GM19238 (cell line): ENCODE measurements around the gene ZNF423.
"Not testable (repeated sequence)": the region's sequence is repeated elsewhere in the genome, so short reads cannot be mapped to it uniquely, and the experiment has no call there.

Source experiments
- DNase-seq: peaks from one replicate; pipeline ENCODE4 v3.0.0; 2011; ENCODE audit warnings: low spot score; ENCODE audit not compliant: insufficient read length

The ZNF423 gene

DNA sequence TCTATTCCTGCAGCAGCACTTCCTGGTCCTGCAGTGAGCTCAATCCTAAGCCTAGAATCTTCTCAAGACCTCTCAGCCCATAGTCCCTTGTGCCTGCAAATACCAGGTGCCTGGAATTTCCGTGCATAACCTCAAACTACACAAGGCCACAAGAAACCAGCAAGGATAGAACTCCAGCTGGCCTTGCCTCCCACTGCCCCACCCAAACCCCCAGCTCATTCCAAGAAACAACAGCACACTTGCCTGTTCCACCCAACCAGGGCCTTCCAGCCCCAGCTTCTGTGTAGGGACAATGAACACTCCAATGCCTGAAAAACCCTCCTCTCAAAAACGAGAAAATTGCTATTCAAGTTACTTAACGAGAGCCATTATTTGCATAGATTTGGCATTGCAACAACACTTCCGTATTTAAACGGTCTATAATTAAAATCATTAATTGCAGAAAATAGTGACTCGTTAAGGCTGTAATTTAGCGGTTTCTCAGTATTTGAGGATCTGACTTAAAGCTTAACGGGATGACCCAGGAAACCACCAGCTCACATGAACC, 335.3 kb downstream of the ZNF423 start:
- no peak for DNase-seq

DNA sequence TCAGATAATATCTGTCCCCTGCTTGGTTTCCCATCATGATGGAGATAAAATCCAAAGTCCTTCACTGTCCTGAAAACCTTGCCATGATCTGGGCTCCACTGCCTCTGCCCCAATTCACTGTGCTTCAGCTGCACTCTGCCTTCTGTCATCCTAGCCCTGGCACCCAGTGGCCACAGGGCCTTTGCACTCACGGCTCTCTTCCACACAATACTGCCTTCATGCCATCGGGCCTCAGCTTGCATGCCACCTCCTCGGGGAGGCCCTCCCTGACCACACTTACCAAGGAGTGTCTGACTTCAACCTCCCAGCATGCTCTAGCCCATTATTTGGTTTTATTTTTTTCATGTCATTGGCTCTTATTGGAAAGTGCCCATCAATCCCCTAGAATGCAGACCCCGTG, 336.2 kb downstream of the ZNF423 start:
- no peak for DNase-seq

DNA sequence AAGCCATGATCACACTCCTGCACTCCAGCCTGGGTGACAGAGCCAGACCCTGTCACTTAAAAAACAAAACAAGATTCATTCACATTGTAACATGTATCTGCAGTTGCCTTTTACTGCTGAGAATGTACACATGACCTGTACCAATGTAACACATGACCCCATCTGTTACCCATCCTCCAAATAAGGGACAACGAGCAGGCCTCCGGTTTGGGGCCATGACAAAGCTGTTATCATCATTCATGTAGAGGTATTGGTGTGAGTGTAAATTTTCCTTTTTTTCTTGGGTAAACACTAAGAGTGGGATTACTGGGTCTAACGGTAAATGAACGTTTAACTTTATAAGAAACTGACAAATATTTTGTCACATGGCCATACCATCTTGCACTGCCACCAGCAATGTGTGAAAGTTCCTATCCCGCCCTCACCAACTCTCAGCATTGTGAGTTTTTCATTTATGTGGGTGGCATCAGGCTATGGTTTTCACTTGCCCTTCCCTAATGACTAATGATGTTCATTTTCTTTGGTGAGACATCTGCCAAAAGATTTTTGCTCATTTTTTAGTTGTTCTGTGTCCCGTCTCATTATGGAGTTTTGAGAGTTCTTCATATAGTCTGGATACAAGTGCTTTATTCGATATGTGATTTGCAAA, 336.8 kb downstream of the ZNF423 start:
- no peak for DNase-seq

DNA sequence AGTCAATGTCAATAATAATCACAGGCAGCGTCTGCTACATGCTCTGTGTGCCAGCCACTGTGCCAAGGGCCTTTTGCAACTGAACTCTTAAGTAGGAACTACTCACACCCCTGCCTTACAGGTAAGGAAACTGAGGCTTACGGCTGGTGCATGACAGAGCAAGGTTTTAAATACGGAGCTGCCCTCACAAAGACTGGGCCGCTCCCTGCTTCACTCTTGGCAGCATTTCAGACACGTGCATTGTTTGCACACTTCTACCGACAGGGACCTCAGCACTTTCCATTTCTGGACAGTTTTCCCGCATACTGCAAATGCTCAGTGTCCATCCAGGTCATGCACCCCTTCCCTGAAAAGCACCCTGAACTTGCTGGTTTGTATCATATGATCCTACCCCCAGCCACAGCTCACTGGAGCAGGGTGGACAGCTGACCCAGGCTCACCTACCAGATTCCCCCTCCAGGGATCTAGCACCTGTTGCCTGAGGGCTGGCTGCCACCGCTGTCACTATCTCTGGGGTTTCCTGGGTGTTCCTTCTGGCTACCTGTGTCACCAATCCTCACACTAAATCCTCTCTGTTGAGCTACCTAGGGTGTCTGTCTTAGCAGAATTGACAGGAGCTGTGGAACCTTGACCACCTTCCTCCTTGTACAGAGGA, 339.4 kb downstream of the ZNF423 start:
- DNase-seq = no peak

DNA sequence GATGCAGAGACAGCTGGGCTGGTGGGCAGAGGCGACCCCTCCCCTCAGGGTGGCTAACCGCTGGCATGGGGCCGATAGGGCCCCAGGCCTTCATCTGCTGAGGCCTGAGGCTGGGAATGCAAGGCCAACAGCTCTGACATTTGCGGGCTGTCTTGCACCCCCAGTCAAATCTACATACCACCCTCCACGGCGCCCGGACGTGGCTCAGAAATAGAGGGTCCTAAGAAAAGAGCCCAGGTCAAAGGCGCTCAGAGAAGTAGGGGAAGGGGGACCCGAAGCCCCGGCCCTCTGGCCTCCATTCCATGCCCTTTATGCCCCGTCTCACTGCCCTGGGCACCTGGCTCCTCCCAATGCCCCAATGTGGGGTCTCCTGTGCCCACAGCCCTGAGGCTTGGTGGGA, 340.1 kb downstream of the ZNF423 start:
- DNase-seq = no peak

DNA sequence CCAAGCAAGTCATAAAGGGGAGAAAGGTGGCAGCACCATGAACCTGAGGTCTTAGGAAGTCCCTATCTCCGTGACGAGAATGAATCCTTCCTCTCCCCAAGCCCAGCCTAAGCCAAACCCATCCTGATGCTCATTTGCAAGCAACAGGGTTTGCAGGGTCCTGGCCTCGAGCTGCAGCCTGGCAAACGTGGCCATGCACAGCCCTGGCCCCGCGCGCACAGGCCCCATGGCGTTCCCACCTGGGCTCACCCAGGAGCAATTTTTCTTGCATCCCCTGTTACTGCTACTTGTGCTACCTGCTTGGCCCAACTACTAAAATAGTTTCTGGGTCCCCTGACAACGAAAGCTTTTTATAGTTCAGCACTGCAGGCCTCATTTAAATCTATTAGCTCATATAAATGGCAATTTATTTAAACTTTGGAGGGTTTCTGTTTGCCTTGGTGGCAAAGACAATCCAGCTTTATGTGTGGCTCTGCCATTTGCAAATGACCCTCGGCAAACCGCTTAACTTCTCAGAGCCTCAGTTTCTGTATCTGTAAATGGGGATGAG, 340.8 kb downstream of the ZNF423 start:
- DNase-seq = no peak

DNA sequence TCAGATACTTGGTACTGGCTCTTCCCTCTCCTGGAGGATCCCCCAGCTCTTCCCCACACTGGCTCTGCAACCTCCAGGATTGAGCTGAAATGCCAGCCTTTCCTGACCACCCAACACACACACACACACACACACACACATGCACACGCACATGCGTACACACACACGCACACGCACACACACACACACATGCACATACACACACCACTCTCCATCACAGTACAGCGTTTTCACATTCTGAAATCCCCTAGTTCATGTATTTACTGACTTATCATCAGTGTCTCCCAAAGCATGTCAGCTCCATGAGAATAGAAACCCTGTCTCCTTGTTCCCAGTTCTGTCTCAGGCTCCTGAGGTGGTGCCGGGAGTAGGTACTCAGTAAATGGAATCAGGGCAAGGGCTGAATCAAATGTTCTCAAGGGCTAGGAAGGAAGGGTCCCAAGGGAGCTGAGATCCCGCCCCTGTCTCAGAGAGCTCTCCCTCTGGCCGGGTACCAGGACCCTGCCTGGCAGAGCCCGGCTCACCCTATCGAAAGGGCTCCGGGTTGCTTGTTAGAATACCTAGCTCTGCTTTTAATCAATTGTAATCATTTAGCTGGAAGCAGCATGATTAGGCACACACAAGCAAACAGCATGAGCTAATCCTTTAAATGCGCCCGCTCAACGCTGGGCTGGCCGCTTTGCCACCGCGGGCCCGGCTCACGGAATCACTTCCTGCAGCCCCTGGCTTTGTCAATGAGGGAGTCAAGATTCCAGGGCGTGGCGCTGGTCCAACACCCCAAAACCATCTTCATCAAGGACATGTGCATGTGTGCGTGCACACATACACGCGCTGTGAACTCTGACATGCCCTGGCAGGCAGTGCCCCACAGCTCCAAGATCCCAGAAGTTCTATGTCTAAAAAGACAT, 341.6 kb downstream of the ZNF423 start:
- DNase-seq = no peak

DNA sequence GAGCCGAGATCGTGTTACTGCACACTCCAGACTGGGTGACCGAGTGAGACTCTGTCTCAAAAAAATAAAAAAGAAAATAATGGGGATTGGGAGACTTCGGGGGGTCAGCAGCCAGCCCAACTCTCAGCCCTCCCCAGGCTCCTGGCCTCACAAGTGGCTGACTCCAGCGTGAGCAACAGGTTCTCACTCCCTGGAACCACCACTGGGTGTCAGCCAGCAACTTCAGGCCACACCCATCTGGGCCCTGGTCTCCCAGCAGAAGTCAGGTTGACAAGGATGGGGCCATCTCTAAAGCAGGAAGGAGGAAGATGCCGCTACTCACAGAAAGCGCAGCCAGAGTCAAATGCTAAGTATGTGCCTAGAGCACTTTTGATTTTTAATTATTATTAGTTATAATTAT, 342.9 kb downstream of the ZNF423 start:
- DNase-seq = no peak

DNA sequence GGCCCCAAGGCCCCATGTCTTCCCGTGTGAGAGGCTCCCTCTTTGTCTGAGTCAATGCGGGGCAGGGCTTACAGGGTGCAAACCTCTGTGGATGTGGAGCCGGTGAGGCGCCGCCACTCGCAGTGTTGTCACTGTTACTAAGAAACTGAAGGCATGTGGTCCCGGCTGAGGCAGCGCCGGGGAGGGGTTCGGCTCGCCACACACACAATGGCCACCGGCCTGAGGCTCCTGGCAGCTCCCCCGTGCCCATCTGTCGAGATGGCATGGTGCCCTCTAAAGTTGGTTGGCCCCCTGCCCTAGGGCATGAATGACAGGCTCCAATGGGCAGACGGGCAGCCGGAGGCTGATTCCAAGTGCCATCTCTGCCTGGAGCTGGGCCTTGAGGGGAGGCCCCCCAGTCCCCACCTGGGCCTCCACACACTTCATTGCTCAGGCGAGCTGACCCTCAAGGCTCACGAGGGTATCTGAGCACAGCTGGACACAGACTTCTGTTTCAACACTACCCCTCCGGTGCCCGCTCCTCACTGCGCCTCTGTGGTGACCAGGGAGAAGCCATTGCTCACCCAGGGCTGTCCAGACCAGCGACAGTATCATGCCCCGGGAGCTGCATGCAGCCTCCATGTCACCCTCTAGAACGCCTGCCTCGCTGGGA, 345.1 kb downstream of the ZNF423 start:
- no peak for DNase-seq

DNA sequence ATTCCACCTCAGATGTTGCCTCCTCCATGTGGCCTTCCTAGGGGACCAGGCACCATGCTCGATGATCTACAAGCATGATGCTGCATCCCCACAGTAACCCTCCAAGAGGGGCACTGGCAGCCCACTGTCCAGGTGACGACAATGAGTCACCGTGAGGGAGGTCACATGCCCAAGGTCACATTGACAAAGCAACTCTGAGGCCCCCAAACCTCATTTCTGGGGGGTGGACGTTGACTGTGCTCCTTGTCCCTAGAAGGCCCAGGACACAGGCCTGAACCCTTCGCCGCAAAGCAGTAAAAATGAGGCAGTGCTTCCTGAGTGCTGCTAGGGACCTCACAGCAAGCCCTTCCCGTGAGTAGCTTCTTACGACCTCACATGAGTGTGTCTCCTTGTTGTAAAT, 345.8 kb downstream of the ZNF423 start:
- no peak for DNase-seq

DNA sequence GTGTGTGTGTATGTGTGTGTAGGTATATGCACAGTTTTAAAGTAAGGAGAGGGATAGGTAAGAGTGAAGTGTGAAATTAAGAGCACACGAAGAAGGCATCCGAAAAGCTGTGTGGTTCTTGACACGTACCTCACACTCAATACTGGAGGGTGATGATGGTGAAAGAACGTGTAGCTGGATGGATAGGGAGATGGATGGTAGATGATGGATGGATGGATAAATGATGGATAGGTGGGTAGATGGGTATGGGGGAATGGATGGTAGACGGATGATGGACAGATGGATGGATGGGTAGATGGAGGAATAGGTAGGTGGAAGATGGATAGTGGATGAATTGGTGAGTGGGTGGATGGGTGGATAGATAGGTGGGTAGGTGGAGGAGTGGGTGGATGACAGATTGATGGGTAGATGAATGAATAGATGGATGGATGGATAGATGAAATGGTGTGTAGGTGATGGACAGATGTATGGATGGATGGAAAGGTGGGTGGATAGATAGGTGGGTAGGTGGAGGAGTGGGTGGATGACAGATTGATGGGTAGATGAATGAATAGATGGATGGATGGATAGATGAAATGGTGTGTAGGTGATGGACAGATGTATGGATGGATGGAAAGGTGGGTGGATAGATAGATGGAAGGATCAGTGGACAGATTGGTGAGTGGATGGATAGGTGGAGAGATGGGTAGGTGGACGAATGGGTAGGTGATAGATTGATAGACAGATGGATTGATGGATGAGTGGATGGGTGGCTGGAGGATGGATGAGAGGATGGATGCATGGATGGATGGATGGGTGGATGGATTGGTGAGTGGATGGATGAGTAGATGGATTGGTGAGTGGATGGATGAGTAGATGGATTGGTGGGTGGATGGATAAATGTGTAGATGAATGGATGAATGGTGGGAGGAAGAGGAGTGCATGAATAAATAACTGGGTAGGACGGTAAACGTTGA, 349.6 kb downstream of the ZNF423 start:
- not testable (repeated sequence) for DNase-seq

DNA sequence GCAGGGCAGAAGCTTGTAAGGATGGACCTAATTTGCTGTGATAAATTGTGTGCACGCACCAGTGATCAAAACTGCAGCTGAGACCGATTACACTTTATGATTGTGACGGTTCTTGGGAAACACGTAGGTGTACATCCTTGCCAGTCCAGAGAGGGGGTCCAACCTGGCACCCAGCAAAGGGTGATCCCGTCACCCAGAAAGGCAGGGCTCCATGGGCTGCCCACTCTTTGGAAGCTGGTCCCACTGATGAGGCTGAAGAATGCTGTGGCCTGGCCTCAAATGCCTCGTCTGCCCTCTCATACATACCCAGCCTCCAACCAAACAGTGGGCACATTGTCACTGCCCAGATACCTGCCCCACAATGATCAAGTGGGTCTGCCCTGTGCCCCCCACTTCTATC, 350.4 kb downstream of the ZNF423 start:
- DNase-seq = no peak

DNA sequence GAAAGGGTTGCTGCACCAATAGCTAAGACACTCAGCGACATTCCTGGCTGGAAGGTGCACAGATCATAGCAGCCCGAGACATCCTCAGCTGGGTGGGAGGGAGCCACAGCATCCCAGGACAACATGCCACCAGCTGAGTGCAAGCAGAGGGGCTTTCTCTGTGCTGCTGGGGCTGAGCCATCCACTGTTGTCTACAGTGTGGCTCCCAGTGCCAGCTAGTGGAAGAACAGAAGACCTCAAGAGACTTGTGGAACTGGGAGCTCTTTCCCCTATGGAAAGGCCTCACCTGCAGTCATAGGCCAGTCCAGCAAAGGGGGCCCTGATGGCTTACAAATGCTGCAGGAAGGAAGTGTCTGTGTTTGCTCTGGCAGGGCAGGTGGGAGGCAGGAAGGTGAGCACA, 351.3 kb downstream of the ZNF423 start:
- no peak for DNase-seq

DNA sequence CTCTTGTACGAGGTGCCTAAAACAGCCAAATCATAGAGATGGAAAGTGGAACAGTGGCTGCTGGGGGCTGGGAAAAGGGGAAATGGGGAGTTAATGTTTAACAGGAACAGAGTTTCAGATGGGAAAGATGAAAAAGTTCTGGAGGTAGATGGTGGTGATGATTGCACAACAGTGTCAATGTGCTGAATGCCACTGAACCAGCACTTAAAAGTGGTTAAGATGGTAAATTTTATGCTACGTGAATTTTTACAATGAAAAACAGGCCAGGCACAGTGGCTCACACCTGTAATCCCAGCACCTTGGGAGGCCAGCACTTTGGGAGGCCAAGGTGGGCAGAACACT, 351.9 kb downstream of the ZNF423 start:
- no peak for DNase-seq

DNA sequence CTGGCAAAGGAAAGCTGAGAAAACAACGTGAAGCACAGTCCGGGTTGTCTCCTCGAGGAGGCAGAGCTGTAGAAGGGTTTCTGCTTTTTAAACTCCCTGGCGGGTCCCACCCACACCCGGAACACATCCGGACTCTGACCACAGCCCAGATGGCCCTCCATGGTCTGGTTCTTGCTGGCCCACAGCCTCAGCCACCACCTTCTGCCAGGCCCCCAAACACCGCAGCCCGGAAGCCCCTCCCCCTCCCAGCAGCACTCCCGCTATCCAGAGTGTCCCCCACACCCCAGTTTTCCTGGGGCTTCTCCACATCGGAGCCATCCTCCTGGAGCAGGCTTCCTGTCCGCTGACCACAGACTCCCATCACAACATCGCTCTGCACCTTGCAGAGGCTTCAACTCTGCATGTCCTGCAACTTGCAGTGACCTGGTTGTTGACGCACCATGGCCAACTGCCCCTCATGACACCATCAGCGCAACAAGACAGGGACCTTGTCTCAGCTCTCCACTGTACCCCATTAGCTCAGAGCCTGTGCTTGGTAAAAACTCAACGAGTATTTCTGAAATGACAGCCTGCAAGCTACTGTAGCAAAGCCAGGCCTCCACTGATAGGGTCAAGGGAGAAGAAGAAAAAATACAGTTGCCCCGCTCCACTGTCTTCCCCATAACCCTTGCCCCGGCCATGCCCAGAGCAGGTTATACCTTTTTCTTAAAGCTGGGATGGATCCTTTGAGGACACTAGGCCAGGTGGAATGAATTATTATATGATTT, 352.5 kb downstream of the ZNF423 start:
- peak; percentile 52 for DNase-seq

DNA sequence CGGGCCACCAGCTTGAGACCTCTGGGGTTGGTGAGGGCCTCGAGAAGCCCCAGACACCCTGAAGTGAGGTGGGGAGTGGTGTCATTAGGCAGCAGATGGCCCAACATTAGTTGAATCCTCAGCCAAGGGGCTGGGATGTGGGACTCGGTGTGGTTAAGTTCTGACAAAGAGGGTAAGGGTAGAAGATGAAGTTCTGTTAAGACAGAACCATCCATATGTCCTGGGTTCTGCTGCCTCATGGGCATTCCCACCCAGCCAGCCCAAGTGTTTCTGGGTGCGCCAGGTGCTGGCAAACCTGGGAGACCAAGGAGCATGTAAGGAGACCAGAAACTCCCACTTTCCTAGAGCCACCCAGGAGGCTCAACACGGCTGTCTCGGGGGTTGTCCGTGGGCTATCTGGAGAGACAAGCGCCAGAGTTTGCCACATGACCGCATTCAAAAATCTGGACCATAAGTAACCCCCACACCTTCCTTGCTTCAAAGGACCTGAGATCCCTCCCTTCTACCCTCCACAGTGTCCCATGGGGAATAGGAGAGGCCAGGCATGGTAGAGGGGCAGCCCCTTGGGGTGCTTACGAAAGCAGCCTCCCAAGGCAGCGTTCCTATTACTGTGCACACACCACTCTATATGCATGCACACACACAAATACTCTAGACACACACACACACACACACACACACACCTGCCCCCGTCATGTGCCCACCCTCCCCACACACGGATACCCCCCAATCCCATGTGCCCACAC, 353.6 kb downstream of the ZNF423 start:
- DNase-seq = no peak

DNA sequence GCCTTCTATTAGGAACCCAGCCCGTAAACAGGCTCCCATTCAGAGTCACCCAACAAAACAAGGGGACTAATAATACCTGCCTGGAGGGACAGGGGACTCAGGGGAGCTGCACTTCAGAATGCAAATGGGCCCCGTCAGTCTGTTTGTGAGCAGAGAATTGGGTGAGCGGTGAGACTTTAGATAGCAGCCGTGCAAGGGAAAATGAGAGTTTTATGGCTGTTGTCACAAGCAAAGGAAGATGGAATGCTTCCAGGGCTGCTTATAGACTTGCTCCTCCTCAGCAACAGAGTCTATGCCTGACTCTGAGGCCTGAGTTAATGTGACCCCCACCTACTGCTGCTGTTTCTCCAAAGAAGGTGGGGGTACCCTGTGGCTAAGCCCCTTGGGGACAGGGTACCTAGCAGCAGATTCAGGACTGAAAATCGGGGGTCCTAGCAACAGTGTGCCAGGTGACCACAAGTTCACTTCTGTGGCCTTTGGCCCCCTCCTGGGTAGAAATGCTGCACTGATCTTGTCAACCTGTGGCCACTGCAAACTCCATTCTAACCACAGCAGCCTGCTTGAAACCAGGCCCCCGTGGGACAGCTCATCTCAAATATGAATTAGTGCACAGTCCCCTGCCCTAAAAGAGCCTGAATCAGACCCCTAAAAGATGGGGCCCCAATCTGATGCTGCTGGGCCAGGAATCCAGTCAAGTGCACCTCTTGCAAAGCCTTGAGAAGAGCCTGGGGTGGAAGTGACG, 355.9 kb downstream of the ZNF423 start:
- no peak for DNase-seq

DNA sequence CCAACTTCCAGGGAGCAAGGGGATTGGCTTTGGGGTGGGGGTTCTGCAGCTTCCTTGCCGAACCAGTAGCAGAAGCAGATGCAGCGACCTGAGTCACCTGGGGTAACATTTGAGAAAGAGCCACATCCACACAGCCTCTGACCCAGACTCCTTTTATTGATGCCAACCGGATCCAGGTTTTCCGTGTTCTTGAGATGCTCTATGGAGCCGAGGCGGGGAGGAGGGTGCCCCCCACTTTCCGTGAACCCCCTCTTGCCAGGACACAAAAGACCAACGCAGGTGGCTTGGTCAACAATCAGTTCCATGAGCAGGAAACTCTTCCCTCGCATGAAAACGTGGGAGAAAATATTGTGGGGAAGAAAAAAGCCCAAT, 356.5 kb downstream of the ZNF423 start:
- DNase-seq = no peak
